OCI-LY1 (cell line): ENCODE data around the gene ENTPD6.

Source experiments
- H2AFZ ChIP-seq: fragments of 200-600 bp; sonication (generic), shearing (Covaris generic); 2 replicates; pipeline ENCODE4 v1.6.0; 2014; ENCODE audit warnings: antibody characterized with exemption, mild to moderate bottlenecking, low read length
- H3F3A ChIP-seq: fragments of 200-600 bp; sonication (generic), shearing (Covaris generic); 2 replicates; pipeline ENCODE4 v1.6.0; 2014; ENCODE audit warnings: mild to moderate bottlenecking, antibody characterized with exemption, low read length, moderate library complexity; ENCODE audit not compliant: insufficient read depth
- H3K27ac ChIP-seq: fragments of 200-600 bp; sonication (generic); 2 replicates; pipeline ENCODE4 v1.5.1; 2014; ENCODE audit warnings: low read length, mixed run types, mild to moderate bottlenecking, low read depth; ENCODE audit not compliant: poor library complexity, severe bottlenecking
- H3K27me3 ChIP-seq: fragments of 200-600 bp; sonication (generic); 2 replicates; pipeline ENCODE4 v1.6.0; 2014; ENCODE audit warnings: antibody characterized with exemption, mild to moderate bottlenecking, low read length, moderate library complexity; ENCODE audit not compliant: insufficient read depth
- H3K36me3 ChIP-seq: fragments of 200-600 bp; sonication (generic); 2 replicates; pipeline ENCODE4 v1.6.1; 2014; ENCODE audit warnings: mild to moderate bottlenecking, antibody characterized with exemption, low read length, moderate library complexity, mixed read lengths; ENCODE audit not compliant: insufficient read depth
- H3K4me1 ChIP-seq: fragments of 200-600 bp; sonication (generic); 2 replicates; pipeline ENCODE4 v1.5.1; 2014; ENCODE audit warnings: mild to moderate bottlenecking, low read length, moderate library complexity; ENCODE audit not compliant: insufficient read depth, severe bottlenecking
- H3K4me2 ChIP-seq: fragments of 200-600 bp; sonication (generic), shearing (Covaris generic); 2 replicates; pipeline ENCODE4 v1.6.1; 2014; ENCODE audit warnings: low read length
- H3K4me3 ChIP-seq: fragments of 200-600 bp; sonication (generic); 2 replicates; pipeline ENCODE4 v1.5.1; 2014; ENCODE audit warnings: low read length, low read depth, mild to moderate bottlenecking, mixed read lengths; ENCODE audit not compliant: poor library complexity, severe bottlenecking
- H3K79me2 ChIP-seq: fragments of 200-600 bp; shearing (Covaris generic); 2 replicates; pipeline ENCODE4 v1.6.1; 2016; ENCODE audit warnings: mixed run types, low read length, mixed read lengths; ENCODE audit not compliant: insufficient read depth
- H3K9ac ChIP-seq: fragments of 200-600 bp; sonication (generic), shearing (Covaris generic); 2 replicates; pipeline ENCODE4 v1.6.1; 2014; ENCODE audit warnings: mild to moderate bottlenecking, low read length, mixed read lengths
- H3K9me2 ChIP-seq: fragments of 200-600 bp; sonication (generic), shearing (Covaris generic); 2 replicates; pipeline ENCODE4 v1.6.1; 2014; ENCODE audit warnings: low read depth, mild to moderate bottlenecking, low read length, mixed read lengths
- H3K9me3 ChIP-seq: fragments of 200-600 bp; shearing (Covaris generic); 2 replicates; pipeline ENCODE4 v1.6.1; 2014; ENCODE audit warnings: low read length, mixed read lengths
- H4K20me1 ChIP-seq: fragments of 200-600 bp; sonication (generic), shearing (Covaris generic); 2 replicates; pipeline ENCODE4 v1.6.0; 2016; ENCODE audit warnings: mild to moderate bottlenecking, low read length; ENCODE audit not compliant: insufficient read depth
- EZH2 ChIP-seq: fragments of 200-600 bp; sonication (generic), shearing (Covaris generic); IDR thresholded peaks from 2 replicates; pipeline ENCODE4 v1.8.0; 2017; ENCODE audit warnings: borderline replicate concordance, mixed run types, mild to moderate bottlenecking, antibody characterized with exemption, low read length, moderate library complexity, mixed read lengths
- TF ChIP-seq, protein P1 (sequence below): fragments of 200-600 bp; sonication (generic), shearing (Covaris generic); IDR thresholded peaks from 2 replicates; pipeline ENCODE4 v1.5.1; 2017; ENCODE audit warnings: mild to moderate bottlenecking, antibody characterized with exemption, low read length, moderate library complexity, mixed read lengths

The ENTPD6 gene

GRCh38 chr20:25223765-25224720, 28.5 kb downstream of the ENTPD6 start:
- Histone ChIP-seq H3K79me2 (no peaks in the 10 kb centered on the region), H3K9ac (no peak overlapping the region), H4K20me1 (no peaks in the 10 kb centered on the region), H3K4me1 (peaks cover 20% of the 10 kb centered on the region), H3F3A (no peaks in the 10 kb centered on the region), H3K4me2 (no peak overlapping the region), H2AFZ (no peak overlapping the region), H3K36me3 (no peaks in the 10 kb centered on the region), H3K9me2 (no peaks in the 10 kb centered on the region), H3K9me3 (no peaks in the 10 kb centered on the region), H3K27ac (no peak overlapping the region), H3K27me3 (no peaks in the 10 kb centered on the region), H3K4me3 (no peak overlapping the region)
- TF ChIP-seq EZH2, result no peak
- TF ChIP-seq, protein P1, sequence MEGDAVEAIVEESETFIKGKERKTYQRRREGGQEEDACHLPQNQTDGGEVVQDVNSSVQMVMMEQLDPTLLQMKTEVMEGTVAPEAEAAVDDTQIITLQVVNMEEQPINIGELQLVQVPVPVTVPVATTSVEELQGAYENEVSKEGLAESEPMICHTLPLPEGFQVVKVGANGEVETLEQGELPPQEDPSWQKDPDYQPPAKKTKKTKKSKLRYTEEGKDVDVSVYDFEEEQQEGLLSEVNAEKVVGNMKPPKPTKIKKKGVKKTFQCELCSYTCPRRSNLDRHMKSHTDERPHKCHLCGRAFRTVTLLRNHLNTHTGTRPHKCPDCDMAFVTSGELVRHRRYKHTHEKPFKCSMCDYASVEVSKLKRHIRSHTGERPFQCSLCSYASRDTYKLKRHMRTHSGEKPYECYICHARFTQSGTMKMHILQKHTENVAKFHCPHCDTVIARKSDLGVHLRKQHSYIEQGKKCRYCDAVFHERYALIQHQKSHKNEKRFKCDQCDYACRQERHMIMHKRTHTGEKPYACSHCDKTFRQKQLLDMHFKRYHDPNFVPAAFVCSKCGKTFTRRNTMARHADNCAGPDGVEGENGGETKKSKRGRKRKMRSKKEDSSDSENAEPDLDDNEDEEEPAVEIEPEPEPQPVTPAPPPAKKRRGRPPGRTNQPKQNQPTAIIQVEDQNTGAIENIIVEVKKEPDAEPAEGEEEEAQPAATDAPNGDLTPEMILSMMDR, result no peak

DNA sequence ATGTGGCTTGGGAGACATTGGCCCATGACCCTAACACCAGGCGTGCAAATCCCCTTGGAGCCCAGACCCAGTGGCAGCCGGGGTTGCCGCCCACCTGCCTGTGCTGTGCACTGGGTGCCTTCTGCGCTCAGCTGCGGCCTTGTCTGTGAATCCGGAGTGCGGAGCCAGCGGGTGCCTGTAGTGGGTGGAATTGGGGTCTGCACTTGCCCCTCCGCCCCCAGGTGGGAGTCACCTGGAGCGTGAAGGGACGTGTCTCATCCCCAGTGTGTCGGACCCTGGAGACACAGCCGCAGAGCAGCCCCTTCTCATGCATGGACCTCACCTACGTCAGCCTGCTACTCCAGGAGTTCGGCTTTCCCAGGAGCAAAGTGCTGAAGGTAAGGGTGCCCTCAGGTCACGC, 29.4 kb downstream of the ENTPD6 start:
- Histone ChIP-seq H3K27ac (no peak overlapping the region), H3K4me3 (no peak overlapping the region), H3K9me2 (no peaks in the 10 kb centered on the region), H4K20me1 (no peaks in the 10 kb centered on the region), H2AFZ (no peak overlapping the region), H3K4me2 (no peak overlapping the region), H3K9ac (no peak overlapping the region), H3K36me3 (no peaks in the 10 kb centered on the region), H3K9me3 (no peaks in the 10 kb centered on the region), H3K79me2 (no peaks in the 10 kb centered on the region), H3K27me3 (no peaks in the 10 kb centered on the region), H3F3A (no peaks in the 10 kb centered on the region), H3K4me1 (peaks cover 19% of the 10 kb centered on the region)
- no peak for TF ChIP-seq EZH2
- TF ChIP-seq, protein P1, result no peak

DNA sequence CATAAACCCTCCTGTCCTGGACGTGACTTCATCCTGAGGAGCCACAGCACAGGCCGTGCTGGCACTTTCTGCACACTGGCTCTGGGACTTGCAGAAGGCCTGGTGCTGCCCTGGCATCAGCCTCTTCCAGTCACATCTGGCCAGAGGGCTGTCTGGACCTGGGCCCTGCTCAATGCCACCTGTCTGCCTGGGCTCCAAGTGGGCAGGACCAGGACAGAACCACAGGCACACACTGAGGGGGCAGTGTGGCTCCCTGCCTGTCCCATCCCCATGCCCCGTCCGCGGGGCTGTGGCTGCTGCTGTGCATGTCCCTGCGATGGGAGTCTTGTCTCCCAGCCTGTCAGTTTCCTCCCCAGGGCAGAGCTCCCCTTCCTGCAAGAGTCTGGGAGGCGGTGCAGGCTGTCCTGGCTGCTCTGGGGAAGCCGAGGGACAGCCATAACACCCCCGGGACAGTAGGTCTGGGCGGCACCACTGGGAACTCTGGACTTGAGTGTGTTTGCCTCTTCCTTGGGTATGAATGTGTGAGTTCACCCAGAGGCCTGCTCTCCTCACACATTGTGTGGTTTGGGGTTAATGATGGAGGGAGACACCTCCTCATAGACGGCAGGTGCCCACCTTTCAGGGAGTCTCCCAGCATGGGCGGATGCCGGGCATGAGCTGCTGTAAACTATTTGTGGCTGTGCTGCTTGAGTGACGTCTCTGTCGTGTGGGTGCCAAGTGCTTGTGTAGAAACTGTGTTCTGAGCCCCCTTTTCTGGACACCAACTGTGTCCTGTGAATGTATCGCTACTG, 30.3 kb downstream of the ENTPD6 start:
- TF ChIP-seq EZH2, result no peak
- TF ChIP-seq, protein P1, result no peak
- Histone ChIP-seq H2AFZ (no peak overlapping the region), H3K4me2 (no peak overlapping the region), H3K36me3 (no peaks in the 10 kb centered on the region), H3K79me2 (no peaks in the 10 kb centered on the region), H3F3A (no peaks in the 10 kb centered on the region), H3K9ac (no peak overlapping the region), H3K27me3 (no peaks in the 10 kb centered on the region), H4K20me1 (no peaks in the 10 kb centered on the region), H3K4me3 (no peak overlapping the region), H3K9me2 (no peaks in the 10 kb centered on the region), H3K27ac (no peak overlapping the region), H3K4me1 (peaks cover 24% of the 10 kb centered on the region), H3K9me3 (no peaks in the 10 kb centered on the region)
